Aorta (tissue), 5 donors: ENCODE results near the gene CADM1. TPM values are rescaled to one million over a fixed set of nuclear protein-coding genes. Genes with fewer than 3 reads are reported as not detected.

Source experiments
- ATAC-seq: fragments of 200-7000 bp; cut with Tn5 transposase; one replicate; pipeline ENCODE4 v1.9.1; 2022; ENCODE audit warnings: moderate library complexity; ENCODE audit not compliant: low FRiP score
- DNase-seq, 2 donors: peaks; one replicate each; pipeline ENCODE4 v3.0.0-alpha.2; 2020
- H3K27ac ChIP-seq, 2 donors: one replicate each; pipeline ENCODE4 v1.5.1; 2013; ENCODE audit warnings: low read length in 2 of 2, mild to moderate bottlenecking in 2 of 2, moderate library complexity in 2 of 2, control low read depth in 1 of 2, inconsistent platforms in 1 of 2, low read depth in 1 of 2
- H3K27me3 ChIP-seq, 2 donors: one replicate each; pipeline ENCODE4 v1.6.1; 2013; ENCODE audit warnings: control low read depth in 1 of 2, low read length in 1 of 2, mild to moderate bottlenecking in 1 of 2, moderate library complexity in 1 of 2; ENCODE audit not compliant: insufficient read depth in 2 of 2, control insufficient read depth in 1 of 2
- H3K36me3 ChIP-seq, 2 donors: one replicate each; pipeline ENCODE4 v1.6.1; 2013; ENCODE audit warnings: control low read depth in 1 of 2, low read length in 1 of 2, mild to moderate bottlenecking in 1 of 2; ENCODE audit not compliant: insufficient read depth in 2 of 2, control insufficient read depth in 1 of 2
- H3K4me1 ChIP-seq, 2 donors: one replicate each; pipeline ENCODE4 v1.6.1; 2013; ENCODE audit warnings: low read length in 2 of 2, control low read depth in 1 of 2, mild to moderate bottlenecking in 1 of 2, moderate library complexity in 1 of 2; ENCODE audit not compliant: insufficient read depth in 2 of 2, control insufficient read depth in 1 of 2
- H3K4me3 ChIP-seq, 2 donors: one replicate each; pipeline ENCODE4 v1.5.1; 2013; ENCODE audit warnings: low read length in 2 of 2, control low read depth in 1 of 2, mild to moderate bottlenecking in 1 of 2
- H3K9me3 ChIP-seq: one replicate; pipeline ENCODE4 v1.6.1; 2013; ENCODE audit warnings: mild to moderate bottlenecking, low read length; ENCODE audit not compliant: control insufficient read depth
- WGBS, 2 donors: extraction: QIAGEN DNeasy Blood & Tissue Kit; methylation state at CpG; one replicate each; pipeline ENCODE4 v1.1.7; 2013; 5-methylcytosine and 5-hydroxymethylcytosine counted together
- intact Hi-C, 2 donors: fragments of 100-400 bp; cut with DNase I; formaldehyde crosslinking; loops; one replicate each; pipeline versions ENCODE4 v1.14.2 to v1.15.0; 2022
- polyA plus RNA-seq, 2 donors: library from polyadenylated mRNA; stranded (reverse); fragments of 200-250 nt; gene quantifications; one replicate each; pipeline ENCODE4 v1.2.3, GENCODE V29; 2013
- total RNA-seq, 2 donors: library from RNA; stranded (reverse); fragmentation: NEBNext Ultra II Directional; extraction: Animal tissue kit (Norgen Biotek cat#: 25700); gene quantifications; one replicate each; pipeline ENCODE4 v1.2.1, GENCODE V29; 2021
- donor health status: healthy with polysubstance abuse.
- donor health status: Bipolar disorder and iron deficiency.
- donor health status: DM: no; HTN: no; CAD: no.
- donor health status: DM: no; HTN: no; CAD: no.
- donor health status: DM: yes; HTN: yes; CAD: no.

The CADM1 gene
- total and polyA plus RNA-seq, 4 donors = 0.26 to 9.8 (median 5.7) TPM

DNA sequence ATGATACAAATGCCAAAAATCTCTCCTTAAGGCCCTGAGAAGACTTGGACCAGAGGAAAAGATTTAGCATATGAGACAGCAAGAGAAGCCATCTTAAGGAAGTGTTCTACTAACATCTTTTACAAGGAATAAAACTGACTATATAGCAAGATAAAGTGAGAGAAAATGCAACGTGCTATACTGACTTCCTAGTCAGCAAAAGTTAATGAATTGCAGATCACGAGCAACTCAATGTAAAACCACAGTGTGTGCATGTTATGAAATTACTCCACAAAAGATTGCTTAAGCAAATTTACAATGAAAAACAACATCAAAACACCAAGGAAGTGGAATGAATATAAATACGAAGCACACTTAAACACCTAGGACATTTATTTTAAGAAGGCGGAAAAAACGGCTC lies 187.5 kb downstream of the CADM1 start:
- no peak overlapping the region for H3K4me3 ChIP-seq
- no peaks in the 10 kb centered on the region for H3K9me3 ChIP-seq
- ATAC-seq (no peak), DNase-seq (no peak)
- 68 to 75% methylated on average over 5 of the region's 5 CpGs for WGBS, 2 donors
- H3K4me1 ChIP-seq = no peaks in the 10 kb centered on the region
- no peaks in the 10 kb centered on the region for H3K36me3 ChIP-seq
- no peak overlapping the region for H3K27ac ChIP-seq
- no peaks in the 10 kb centered on the region for H3K27me3 ChIP-seq
- intact Hi-C loops = no loop called here

DNA sequence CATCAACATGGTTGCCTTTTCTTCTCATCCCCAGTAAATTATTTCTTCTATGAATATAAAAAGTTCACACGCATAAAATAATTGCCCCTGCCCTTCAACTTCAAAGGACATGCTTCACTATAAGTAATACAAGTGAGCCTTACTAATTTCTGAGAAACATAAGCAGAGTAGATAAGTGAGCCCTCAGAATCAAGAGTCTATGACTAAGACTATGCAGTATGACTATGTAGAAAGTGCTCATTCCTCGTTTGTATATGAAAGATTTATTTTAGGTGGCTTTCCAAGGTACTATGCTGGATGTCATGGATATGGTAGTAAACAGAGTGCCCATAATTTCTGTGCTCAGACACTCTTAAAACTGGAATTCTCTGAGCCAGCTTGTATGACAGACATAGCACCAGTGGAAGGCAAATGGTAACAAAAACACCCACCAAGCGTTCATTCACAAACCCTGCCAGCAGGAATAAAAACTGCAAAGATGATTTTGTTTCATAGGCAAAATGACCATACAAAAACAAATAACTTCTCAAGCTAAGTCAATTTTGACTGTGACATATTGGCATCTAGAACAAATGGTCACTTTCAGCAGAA lies 189.8 kb downstream of the CADM1 start:
- Histone ChIP-seq H3K4me3 (no peak overlapping the region), H3K4me1 (no peaks in the 10 kb centered on the region), H3K27me3 (no peaks in the 10 kb centered on the region), H3K36me3 (no peaks in the 10 kb centered on the region), H3K27ac (no peak overlapping the region), H3K9me3 (no peaks in the 10 kb centered on the region)
- DNase-seq (no peak), ATAC-seq (no peak)
- 45 to 54% methylated on average over 3 of the region's 3 CpGs for WGBS, 2 donors
- intact Hi-C loops = no loop called here

DNA sequence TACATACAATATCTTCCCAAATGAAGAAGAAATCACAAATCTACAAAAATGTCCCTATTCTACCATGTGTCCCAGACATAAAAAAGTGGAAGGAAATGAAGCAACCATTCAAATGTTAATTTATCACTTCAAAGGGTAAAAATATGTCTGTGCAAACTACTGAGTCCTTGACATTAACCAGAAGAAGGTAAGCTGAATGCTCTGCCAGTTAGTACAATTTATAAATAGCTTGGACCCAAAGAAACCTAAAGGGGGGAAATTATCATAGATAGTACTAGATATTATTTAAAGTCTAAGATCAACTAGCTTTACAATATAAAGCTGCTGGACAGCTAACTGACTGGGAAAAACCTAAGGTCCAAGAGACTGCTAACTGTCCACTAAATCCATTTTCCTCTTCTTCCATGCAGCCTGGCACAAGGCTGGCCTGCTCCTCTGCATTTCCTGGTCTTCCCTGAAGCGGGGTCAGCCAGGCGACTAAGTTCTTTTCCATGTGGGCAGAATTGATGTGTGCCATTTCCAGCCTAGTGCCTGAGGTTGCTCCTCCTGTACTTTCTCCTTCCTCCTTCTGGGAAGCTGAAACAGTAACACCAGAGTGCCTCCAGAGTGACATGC lies 190.9 kb downstream of the CADM1 start:
- H3K36me3 ChIP-seq = no peaks in the 10 kb centered on the region
- no peak for ATAC-seq
- DNase-seq = no peak
- H3K4me1 ChIP-seq = no peaks in the 10 kb centered on the region
- no peaks in the 10 kb centered on the region for H3K9me3 ChIP-seq
- no peak overlapping the region for H3K27ac ChIP-seq
- no peaks in the 10 kb centered on the region for H3K27me3 ChIP-seq
- intact Hi-C loops = no loop called here
- WGBS, 2 donors = 62 to 64% methylated on average over 2 of the region's 2 CpGs
- H3K4me3 ChIP-seq = no peak overlapping the region

DNA sequence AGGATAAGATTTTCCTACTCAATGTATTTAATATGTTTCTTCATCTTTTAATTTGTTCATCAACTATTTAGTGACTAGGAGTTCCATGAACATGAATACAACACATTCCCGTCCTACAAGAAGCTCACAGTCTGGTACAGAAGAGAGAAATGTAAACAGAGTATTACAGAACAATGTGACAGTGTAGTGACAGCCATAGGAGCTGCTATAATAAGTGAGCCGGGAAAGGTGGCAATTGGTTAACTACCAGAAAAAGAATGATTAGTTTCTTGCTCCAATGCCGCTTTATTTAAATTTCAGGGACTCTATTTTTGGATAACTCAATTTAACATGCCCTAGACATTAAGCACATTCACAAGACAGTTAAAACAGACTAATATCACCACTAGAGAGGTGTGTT lies 192.3 kb downstream of the CADM1 start:
- intact Hi-C loops = no loop called here
- WGBS, 2 donors = 61 to 73% methylated on average over 3 of the region's 3 CpGs

DNA sequence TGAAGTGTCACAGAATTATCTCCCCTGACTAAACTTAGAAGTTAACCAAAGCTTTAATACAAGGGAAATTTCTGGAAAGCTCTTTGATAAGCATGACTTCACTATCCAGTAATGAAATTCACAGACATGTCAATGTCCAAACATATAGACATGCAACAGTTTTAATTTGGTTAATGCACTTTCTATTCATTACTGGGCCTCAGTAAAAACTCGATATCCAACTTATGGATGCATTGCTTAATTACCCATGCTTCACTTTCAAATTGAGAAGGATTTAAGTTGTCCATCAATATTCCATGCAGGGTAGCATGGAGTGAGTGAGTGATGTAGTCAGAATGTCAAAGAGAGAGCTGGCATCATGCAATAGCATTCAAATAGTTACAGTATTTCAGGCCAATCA lies 197.5 kb downstream of the CADM1 start:
- Histone ChIP-seq H3K36me3 (no peaks in the 10 kb centered on the region), H3K27ac (no peak overlapping the region), H3K4me1 (no peaks in the 10 kb centered on the region), H3K4me3 (no peak overlapping the region), H3K9me3 (no peaks in the 10 kb centered on the region), H3K27me3 (no peaks in the 10 kb centered on the region)
- ATAC-seq = no peak
- WGBS, 2 donors = 90 to 92% methylated on average over 1 of the region's 1 CpG
- no peak for DNase-seq
- intact Hi-C loops = no loop called here

More for the DNA sequence above, 192.3 kb downstream of the CADM1 start:
- Histone ChIP-seq H3K9me3 (no peaks in the 10 kb centered on the region), H3K27ac (no peak overlapping the region), H3K27me3 (no peaks in the 10 kb centered on the region), H3K4me3 (no peak overlapping the region), H3K4me1 (no peaks in the 10 kb centered on the region), H3K36me3 (no peaks in the 10 kb centered on the region)
- DNase-seq (no peak), ATAC-seq (no peak)

DNA sequence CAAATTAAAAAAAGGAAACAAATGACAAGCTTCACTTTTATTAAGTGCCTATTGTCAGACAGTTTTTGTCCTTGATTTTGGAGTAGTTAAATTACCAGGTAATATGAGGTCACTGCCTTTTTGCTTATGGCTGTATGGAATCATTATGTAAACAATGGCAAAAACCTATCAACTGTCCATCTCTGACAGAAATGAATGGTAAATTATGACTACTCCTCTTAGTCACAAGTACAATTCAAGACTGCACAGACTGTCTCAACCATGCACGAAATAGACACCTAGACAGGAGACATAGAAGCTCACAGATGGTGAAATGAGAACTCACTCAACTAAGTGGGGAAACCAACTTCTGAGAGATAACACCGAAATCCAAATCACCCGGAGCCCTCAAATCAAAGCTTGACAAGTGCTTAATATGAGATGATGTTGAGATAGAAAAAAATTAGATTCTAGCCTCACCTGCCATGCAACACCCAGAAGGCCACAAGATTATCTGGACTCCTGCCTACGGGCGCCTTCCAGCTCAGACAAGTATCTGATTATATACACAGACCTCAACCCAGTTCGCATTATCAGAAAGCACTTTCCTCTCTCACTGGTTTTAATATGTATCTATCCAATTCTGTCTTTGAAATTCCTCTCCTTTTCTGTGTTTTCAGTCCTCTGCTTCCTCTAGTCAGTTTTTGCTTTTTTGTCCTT lies 199.3 kb downstream of the CADM1 start:
- intact Hi-C loops = no loop called here
- Histone ChIP-seq H3K36me3 (no peaks in the 10 kb centered on the region), H3K4me1 (no peaks in the 10 kb centered on the region), H3K9me3 (no peaks in the 10 kb centered on the region), H3K4me3 (no peak overlapping the region), H3K27ac (no peak overlapping the region), H3K27me3 (no peaks in the 10 kb centered on the region)
- ATAC-seq (no peak), DNase-seq (no peak)
- WGBS, 2 donors = 93 to 94% methylated on average over 6 of the region's 6 CpGs

DNA sequence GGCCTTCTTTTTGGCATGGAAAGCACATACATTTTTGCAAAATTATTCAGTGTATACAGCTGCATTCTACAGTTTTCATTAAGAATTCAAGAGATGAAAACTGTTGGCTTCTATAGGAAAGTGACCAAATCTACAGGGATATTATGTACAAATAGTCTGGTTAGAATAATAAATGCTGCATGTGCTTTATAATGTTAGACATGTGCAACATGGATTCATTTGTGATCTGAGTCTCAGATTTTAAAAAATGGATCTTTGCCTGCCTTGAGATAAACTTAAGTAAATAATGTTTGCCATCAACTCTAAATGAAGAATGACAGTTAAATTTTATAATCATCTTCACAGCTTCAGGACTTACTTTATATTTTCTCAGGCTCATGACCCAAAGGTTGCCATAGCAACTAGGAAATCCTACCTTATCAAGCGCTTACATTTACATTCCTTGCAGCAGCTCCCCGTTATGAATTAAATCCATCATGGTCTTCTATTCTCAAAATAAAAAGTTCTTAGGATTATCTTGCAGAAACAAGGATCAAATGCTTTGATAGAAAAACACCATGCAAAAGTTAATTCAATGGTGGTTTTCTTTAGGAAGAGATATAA lies 200.2 kb downstream of the CADM1 start:
- DNase-seq = no peak
- no peaks in the 10 kb centered on the region for H3K9me3 ChIP-seq
- no peak overlapping the region for H3K27ac ChIP-seq
- no peak for ATAC-seq
- H3K4me3 ChIP-seq = no peak overlapping the region
- intact Hi-C loops = no loop called here
- no peaks in the 10 kb centered on the region for H3K4me1 ChIP-seq
- WGBS, 2 donors = 26 to 55% methylated on average over 2 of the region's 2 CpGs
- no peaks in the 10 kb centered on the region for H3K36me3 ChIP-seq
- no peaks in the 10 kb centered on the region for H3K27me3 ChIP-seq

DNA sequence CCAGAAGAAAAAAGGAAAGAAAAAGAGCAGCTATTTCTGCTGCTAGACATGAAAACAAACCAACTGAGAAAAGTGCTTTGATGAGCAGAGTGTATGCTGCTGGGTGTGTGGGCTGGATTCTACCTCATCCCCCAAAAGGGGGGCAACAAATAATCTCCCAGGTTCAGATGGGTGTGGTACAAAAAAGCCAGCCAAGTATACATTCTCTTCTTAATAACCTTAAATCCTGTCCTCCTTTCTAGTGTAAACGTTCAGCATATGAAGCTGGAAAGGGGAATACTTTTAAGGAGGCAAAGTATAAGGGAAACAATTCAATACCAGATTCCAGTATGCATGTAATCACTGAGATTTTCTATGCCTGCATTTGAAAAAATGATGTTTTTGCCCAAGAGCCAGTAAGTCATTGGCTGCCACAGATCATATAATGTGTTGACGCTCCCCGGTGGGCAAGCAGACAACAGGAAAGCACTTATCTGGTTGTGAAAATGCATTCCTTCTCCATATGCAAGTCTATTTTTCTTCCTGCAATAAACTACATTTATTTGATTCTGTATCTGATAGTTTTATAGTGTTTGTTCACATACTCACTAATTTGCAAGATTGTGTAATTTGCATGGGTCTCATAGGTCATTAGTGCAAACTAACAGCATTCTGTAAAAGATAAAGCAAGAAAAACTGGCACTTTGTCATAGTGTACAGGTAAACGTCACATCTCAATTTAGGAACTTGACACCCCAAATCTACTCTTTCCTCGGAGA lies 201.1 kb downstream of the CADM1 start:
- DNase-seq (no peak), ATAC-seq (no peak)
- H3K4me1 ChIP-seq = no peaks in the 10 kb centered on the region
- H3K9me3 ChIP-seq = no peaks in the 10 kb centered on the region
- no peak overlapping the region for H3K4me3 ChIP-seq
- intact Hi-C loops = no loop called here
- no peak overlapping the region for H3K27ac ChIP-seq
- no peaks in the 10 kb centered on the region for H3K36me3 ChIP-seq
- H3K27me3 ChIP-seq = no peaks in the 10 kb centered on the region
- 72 to 73% methylated on average over 5 of the region's 5 CpGs for WGBS, 2 donors
